GM19397 (cell line): ENCODE results near the gene NCKIPSD.

ENCODE experiments used
- ATAC-seq: cut with Tn5 transposase; IDR thresholded peaks from one replicate; pipeline ENCODE4 v1.9.1; 2021; ENCODE audit warnings: mild to moderate bottlenecking, moderate library complexity; ENCODE audit not compliant: unreplicated experiment

Gene NCKIPSD

DNA sequence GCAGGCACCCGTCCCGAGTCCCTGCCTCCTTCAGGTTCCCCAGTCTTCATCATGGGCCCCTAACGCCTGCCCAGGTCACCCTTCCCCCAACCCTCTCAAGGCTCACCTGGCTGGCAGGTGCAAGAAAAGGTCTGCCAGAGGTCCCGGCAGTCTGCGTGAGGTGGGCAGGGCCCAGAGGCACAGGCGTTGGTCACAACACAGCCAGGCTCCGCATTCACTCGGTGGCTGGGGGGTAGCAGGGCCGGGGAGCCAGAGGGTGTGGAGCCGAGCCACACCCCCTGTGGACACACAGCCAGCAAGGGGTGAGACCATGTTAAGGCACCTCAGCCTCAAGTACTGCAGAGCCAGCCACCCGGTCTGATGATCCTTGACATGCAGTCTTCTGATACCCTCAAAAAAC, 33.9 kb downstream of the NCKIPSD start:
- ATAC-seq, result no peak

DNA sequence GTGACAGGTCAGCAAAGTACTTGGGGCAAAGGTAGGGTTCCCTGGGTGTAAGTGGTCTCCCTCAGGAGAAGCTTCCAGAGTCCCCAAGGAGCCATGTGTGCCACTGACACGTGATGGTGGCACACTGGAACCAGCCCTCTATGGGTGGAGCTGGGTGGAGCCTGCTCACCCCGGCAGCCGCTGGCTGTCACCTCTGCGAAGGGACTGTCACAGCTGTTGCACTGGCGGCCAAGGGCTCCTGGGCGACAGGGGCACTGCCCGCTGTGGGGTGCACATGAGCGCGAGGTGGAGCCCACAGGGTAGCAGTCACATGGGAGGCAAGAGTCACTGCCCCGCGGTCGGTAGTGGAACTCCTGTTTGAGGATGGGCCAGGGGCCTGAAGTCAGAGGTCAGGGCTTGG, 35.0 kb downstream of the NCKIPSD start:
- ATAC-seq, result no peak

GRCh38 chr3:48648188-48648850, 37.4 kb downstream of the NCKIPSD start:
- no peak for ATAC-seq

GRCh38 chr3:48647714-48648113, 38.0 kb downstream of the NCKIPSD start:
- ATAC-seq, result no peak

GRCh38 chr3:48644898-48645760, 40.6 kb downstream of the NCKIPSD start:
- no peak for ATAC-seq

DNA sequence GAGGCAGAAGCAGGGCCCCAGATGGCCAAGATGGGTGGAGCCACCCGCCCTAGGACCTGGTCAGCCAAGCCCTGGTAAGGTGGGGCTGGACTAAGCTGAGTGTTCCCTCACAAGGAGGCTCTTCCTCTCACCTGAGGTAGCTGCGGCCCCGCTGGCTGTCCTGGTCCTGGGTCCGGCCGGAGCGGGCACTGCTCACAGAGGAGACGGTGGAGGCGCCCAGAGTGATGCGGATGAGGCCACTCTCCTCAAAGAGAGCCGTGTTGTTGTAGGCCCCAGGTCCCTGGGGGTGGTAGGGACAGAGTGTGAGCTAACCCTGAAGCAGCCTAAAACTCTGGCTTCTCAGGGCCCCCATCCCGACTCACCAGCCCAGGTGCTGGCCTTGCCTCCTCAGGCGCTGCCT, 43.1 kb downstream of the NCKIPSD start:
- ATAC-seq, result no peak

- no peak for ATAC-seq
Measured at GRCh38 chr3:48641396-48641795, 44.3 kb downstream of the NCKIPSD start.

GRCh38 chr3:48639944-48640606, 45.6 kb downstream of the NCKIPSD start:
- ATAC-seq, result no peak

DNA sequence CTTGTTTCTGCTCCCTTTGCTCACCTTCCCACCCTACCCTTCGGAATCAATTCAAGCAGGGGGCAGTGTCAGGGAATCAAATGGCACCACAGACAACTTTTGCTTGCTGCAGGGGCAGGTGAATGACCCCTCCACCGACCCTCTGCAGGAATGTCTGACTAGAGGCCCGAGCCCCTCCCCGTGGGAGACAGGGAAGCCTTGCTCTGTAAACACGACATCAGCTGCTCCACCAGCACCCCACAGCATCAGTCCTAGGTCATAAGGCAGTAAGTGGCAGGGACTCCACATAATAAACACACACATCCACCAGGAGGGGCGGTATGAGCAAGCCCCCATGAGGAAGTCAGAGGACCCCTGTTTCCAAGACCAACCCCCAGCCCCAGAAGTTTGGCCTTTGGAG, 48.4 kb downstream of the NCKIPSD start:
- ATAC-seq, result no peak

GRCh38 chr3:48636149-48636655, 49.5 kb downstream of the NCKIPSD start:
- ATAC-seq, result no peak

DNA sequence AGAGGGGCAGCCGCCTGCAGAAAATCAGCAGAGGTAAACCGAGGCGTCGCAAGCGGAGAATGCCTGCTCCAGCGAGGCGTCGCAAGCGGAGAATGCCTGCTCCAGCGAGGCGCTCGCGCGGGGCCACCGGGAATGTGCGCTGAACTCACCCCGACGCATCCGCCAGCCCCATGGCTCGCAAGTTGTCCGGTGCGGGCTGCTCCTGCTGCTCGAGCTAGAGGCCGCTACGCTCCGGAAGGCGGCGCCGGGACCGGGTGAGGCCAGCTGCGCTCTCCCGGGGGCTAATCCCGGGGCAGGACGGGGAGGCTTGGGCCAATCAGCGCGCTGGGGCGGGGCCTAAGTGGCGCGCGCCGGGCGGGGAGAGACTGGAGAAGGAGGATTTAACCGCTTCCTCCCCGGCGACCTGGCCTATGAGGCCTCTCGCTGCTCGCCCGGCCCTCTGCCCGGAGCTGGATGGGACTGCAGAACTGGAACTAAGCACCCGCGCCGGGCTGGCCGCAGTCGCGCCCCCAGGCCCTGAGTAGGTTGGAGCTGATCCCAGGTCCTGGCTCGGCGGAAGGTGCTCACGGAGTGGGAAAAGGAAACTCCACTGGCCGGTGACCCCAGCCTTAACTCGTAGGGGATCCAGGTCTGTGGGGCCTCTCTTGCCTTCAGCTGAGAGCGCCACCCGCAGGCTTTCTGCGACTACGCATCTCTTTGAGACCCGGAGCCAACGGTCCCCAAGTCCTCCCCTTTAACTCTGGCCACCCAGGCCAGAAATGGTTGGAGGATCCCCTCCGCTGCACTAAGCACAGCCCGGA, 50.3 kb downstream of the NCKIPSD start, which contains the start of gene SLC26A6:
Gene SLC26A6, minus strand, starts transcription at position 240 of the 800 bp plus-strand sequence. Its CDS starts 68 bp downstream, at position 172.
- peak; percentile 86 for ATAC-seq

DNA sequence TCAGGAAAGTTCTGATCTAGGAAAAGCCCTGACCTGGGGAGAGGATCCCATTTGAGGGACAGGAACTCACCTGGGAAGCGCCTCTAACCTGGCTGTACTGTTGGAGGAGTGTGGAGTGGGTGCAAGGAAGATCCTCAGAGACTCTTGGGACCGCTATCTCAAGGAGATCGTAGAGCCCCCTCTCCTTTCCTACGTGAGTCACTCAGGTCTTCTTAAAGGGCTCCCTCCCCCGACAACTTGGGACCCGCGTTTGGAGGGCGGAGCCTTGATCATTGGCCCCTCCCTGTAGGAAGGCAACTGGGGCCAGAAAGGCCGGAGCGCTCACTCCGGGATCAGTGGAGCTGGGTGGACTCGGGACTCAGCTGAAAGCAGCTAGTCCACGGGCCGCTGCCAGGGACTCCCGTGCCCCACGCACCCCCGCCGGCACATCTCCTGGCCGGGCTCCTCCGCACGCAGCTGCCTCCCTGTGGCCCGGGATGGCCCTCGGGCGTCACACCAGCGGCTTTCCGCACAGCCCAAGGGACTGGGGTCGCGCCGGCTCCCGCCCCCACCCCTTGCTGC, 51.0 kb downstream of the NCKIPSD start:
- peak; percentile 17 for ATAC-seq

DNA sequence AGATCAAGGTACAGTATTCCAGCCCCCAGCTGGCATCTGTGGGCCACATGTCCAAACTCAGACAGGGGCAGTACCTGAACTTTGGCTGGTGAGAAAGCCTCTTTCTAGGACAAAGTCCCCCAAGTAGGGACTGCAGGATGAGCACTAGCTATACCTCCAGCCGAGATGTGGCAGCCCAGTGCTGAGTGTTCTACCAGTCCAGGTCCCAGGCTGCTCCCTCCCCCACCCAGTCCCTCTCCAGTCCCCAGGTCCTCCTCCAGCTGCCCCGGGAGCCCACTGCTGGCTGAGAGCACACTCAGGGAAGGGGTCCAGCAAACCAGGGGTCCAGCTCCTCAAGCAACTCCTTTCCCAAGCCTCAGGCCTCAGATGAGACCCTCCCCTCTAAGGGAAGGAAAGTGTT, 52.0 kb downstream of the NCKIPSD start:
- ATAC-seq, result no peak

- no peak for ATAC-seq
Measured at GRCh38 chr3:48633256-48633655, 52.5 kb downstream of the NCKIPSD start.

DNA sequence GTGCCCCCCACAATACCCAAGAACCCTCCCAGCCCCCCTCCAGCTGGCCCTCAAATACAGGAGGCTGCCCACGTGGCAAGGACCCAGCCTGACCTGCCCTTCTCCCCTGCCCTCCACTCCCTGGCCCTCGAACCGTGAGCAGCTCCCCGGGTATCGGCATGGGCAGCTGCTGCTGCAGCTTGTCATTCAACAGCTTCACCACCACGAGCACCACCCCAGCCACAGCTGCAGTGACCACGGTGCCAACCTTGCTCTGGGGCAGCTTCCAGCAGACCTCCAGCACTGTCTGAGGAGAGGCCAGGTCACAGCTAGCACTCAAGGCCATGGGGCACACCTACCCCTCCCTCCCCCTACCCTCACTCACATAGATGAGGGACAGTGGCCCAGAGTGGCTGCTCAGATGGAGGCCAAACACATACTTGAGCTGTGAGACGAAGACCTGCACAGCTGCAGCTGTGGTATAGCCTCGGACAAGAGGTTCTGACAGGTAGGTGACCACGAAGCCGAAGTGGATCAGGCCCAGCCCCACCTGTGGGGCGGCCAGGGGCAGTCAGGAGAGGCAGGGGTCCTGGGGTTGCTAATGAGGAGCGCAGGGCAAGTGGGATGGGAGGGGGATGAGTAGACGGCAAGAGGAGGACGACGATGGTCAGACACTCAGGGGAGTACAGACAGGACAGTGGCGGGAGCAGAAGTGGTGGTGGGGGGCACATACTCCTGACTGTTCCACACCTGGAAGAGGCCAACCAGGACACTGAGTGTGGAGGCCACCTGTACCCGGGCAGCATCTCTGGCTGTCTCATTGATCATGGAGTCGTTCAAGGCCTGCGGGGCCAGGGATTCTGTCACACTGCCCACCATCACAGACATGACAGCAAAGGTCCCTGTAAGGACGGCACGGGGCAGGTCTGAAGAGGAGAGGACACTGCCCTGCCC, 53.9 kb downstream of the NCKIPSD start:
- ATAC-seq, result no peak

DNA sequence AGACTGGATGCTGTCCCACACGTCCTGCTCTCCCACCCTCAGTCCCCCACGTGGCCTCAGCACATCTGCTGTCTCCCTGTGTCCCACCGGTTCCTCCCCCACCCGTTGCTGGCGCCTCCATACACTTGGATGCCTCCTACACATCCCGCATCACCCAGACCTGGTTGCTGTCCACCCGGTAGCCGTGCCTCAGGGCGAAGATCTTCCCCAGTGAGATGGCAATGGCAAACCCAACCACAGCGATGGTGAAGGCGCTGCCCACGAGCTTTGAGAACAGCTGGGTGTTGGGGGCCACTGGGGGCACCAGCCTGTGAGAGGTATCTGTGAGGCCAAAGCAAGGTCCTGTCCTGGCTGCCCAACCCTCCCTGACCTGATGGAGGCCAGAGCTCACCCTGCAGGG, 54.9 kb downstream of the NCKIPSD start:
- ATAC-seq, result no peak

- ATAC-seq, result no peak
Measured at GRCh38 chr3:48630407-48630806, 55.3 kb downstream of the NCKIPSD start.

DNA sequence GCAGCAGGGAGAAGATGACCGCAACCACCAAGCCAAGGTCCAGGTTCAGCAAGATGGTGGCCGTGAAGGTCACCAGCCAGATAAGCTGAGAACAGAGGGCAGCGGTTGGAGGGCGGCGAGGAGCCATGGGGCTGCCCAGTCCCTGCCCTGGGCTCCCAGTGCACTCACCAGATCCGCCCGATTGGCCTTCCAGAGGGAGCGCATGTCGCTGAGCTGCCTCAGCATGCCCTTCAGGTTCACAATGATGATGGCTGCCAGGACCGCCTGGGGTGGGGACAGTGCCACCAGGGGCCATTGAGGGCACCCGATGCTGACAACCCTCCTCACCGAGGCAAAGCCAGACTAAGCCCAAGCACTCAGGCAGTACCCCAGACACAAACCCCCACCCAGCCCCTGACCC, 55.8 kb downstream of the NCKIPSD start:
- ATAC-seq, result no peak

GRCh38 chr3:48628277-48629017, 57.3 kb downstream of the NCKIPSD start:
- ATAC-seq, result no peak
